ENCODE measurements around the gene SUN5. TPM values are rescaled to one million over a fixed set of nuclear protein-coding genes. Genes with fewer than 3 reads are reported as not detected.

The SUN5 gene
- total RNA-seq, 1 experiment from 2014 or later: not detected

DNA sequence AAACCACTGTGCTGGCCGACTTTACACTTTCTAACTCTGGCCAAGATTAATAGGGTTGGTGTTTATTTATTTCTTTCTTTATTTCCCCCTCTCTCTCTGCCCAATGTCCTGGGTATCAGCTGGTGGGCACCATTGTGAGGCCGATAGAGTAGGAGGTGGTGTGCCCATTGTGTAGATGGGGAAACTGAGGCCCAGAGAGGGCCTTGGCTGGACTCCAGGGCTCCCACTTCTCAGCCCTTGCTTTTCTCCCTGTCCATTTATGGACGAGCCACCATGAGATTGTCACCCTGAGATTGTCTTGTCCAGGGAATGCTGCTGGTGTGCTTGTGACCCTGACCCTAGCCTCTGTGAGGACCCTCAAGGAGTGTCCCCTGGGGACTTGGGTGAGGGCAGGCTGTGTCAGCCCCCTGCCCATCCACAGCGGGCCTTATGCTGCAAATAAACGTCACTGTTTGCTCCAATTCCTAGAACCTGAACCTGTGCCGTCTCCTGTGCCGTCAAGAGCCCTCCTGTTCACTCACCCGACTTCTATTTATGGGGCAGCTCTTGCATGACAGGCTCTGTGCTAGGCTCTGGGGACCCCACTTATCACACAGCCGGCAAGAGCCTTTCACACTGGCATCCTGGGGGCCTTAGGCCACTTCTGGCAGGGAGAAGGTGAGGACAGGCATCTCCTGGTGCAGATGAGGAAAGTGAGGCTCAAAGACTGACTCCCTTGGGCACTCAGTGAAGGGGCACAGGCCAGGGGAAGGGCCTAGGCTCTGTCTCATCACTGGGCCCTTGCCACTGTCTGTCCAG, 24.8 kb downstream of the SUN5 start:
- H4K91ac ChIP-seq (ENCODE audit: insufficient read length, low read depth, low read length): no peak overlapping the region
- H3K14ac ChIP-seq (ENCODE audit: insufficient read depth, low read length): 0 out of 2 replicates have a peak overlapping the region, but pooled peaks have one; percentile 1
- H3K79me2 ChIP-seq (ENCODE audit: insufficient read depth, low read length): no peaks in the 10 kb centered on the region
- no peak overlapping the region for H2BK12ac ChIP-seq (ENCODE audit: insufficient read length, low read depth, low read length)
- H3K4me3 Mint-ChIP-seq: no peak overlapping the region
- H2BK15ac ChIP-seq (ENCODE audit: low read depth, low read length): no peak overlapping the region
- H3K4ac ChIP-seq (ENCODE audit: low read depth, low read length): no peak overlapping the region
- H3K27ac ChIP-seq (ENCODE audit: insufficient read length, low read depth, low read length): no peak overlapping the region
- peaks cover 10 to 13% of the 10 kb centered on the region in 2 experiments for H3K4me1 Mint-ChIP-seq
- peaks cover 0 to 8% (median 8%) of the 10 kb centered on the region in 3 experiments; a peak in 5 of 7 replicates for H3K36me3 Mint-ChIP-seq (ENCODE audit: insufficient read depth in 1 of 3, low read depth in 3 of 3)
- H3T11ph ChIP-seq (ENCODE audit: low read length): no peak overlapping the region
- H3K79me1 ChIP-seq (ENCODE audit: insufficient read depth, low read depth, low read length, poor library complexity, severe bottlenecking): no peaks in the 10 kb centered on the region
- H3K27ac Mint-ChIP-seq: no peak overlapping the region; a peak in 1 of 7 replicates
- no peak for DNase-seq
- H3K9me3 Mint-ChIP-seq: peaks cover 8 to 11% of the 10 kb centered on the region in 2 experiments
- TF ChIP-seq CTCF (conservative IDR thresholded peaks at IDR 0.05): no peak
- no peak overlapping the region for H3K9ac ChIP-seq (ENCODE audit: extremely low read depth, insufficient read length, low read length)
- no peaks in the 10 kb centered on the region for H4K20me1 ChIP-seq (ENCODE audit: control insufficient read depth, insufficient read depth, insufficient read length)
- no peaks in the 10 kb centered on the region for H3K4me1 ChIP-seq (ENCODE audit: insufficient read depth, low read length)
- WGBS (ENCODE audit: extremely low coverage, insufficient read length, low lambda C conversion rate): no CpG with 5 or more reads among the region's 9 CpGs
- H3K23me2 ChIP-seq (ENCODE audit: insufficient read length, low read depth, low read length, poor library complexity, severe bottlenecking): no peaks in the 10 kb centered on the region
- H3K27me3 Mint-ChIP-seq (ENCODE audit: low read depth): peaks cover 10% of the 10 kb centered on the region
- H2BK5ac ChIP-seq (ENCODE audit: insufficient read length, low read length): no peak overlapping the region
- H3K4me2 ChIP-seq (ENCODE audit: insufficient read depth, insufficient read length, low read length): no peak overlapping the region
- H4K8ac ChIP-seq (replicated peaks; ENCODE audit: insufficient read length, low read depth, low read length): no peak overlapping the region
- no peak overlapping the region for H4K5ac ChIP-seq (ENCODE audit: insufficient read length, low read depth, low read length)
- no peak overlapping the region for H2AK5ac ChIP-seq (ENCODE audit: insufficient read length, low read length)
- no peaks in the 10 kb centered on the region for H3K9me3 ChIP-seq (ENCODE audit: control insufficient read depth, low read depth, low read length)
- no peak overlapping the region for H3K56ac ChIP-seq (ENCODE audit: insufficient read length, low read depth, low read length)
- H3K27me3 ChIP-seq (ENCODE audit: insufficient read depth, low read length): no peaks in the 10 kb centered on the region
- no peak overlapping the region for H2BK20ac ChIP-seq (ENCODE audit: low read depth, low read length, poor library complexity, severe bottlenecking)
- H3K18ac ChIP-seq (ENCODE audit: insufficient read length, low read depth, low read length): no peak overlapping the region
- no peak overlapping the region for H3K23ac ChIP-seq (ENCODE audit: insufficient read length, low read depth, low read length)
- no peak overlapping the region for H2BK120ac ChIP-seq (ENCODE audit: low read depth, low read length, poor library complexity, severe bottlenecking)
- no peak overlapping the region for H2AFZ ChIP-seq (ENCODE audit: low read length)
